GM12878 (cell line): ENCODE measurements around the gene SNRPE. TPM values are rescaled to one million over a fixed set of nuclear protein-coding genes. Genes with fewer than 3 reads are reported as not detected.

Source experiments
- ATAC-seq: fragments of 200-7000 bp; cut with Tn5 transposase; 3 replicates; pipeline ENCODE4 v1.9.1; 2020; ENCODE audit warnings: mild to moderate bottlenecking, moderate library complexity
- BruUV-seq: library from RNA; stranded (reverse); fragments of 400-500 nt; replicated peaks from 2 replicates; lab custom pipeline; 2021; lab: Mats Ljungman, UMichigan
- CTCF ChIA-PET: fragments of 300-600 bp; sonication (Branson Sonifier 250); formaldehyde crosslinking; extraction: SDS; loops from one replicate; lab custom pipeline; 2021; ENCODE audit warnings: inconsistent platforms; lab: Yijun Ruan, JAX
- POLR2A ChIA-PET: fragments of 350-600 bp; formaldehyde crosslinking; extraction: SDS; loops from one replicate; lab custom pipeline; 2021; ENCODE audit warnings: inconsistent platforms; lab: Charles Lee
- RAD21 ChIA-PET: fragments of 300-600 bp; sonication (Branson Sonifier 250); formaldehyde crosslinking; loops from one replicate; lab custom pipeline; 2023; ENCODE audit warnings: antibody characterized with exemption; ENCODE audit not compliant: unreplicated experiment; lab: Charles Lee
- SMC1A ChIA-PET: fragments of 300-600 bp; sonication (Branson Sonifier 250); formaldehyde crosslinking; loops from one replicate; lab custom pipeline; 2023; ENCODE audit not compliant: unreplicated experiment, uncharacterized antibody; lab: Charles Lee
- DNase-seq: peaks from one replicate; pipeline ENCODE4 v3.0.0-alpha.2; 2011; ENCODE audit warnings: low read depth, low spot score
- FAIRE-seq: peaks from 3 replicates; lab custom pipeline; 2011; peaks lifted over from hg19 to GRCh38; lab: Jason Lieb, UNC
- H2AFZ ChIP-seq: 2 replicates; pipeline ENCODE4 v1.6.0; 2011; ENCODE audit warnings: low read depth, low read length, control low read depth; ENCODE audit not compliant: control insufficient read depth
- H3K27ac ChIP-seq: 2 replicates; pipeline ENCODE4 v1.5.1; 2011; ENCODE audit warnings: control low read depth; ENCODE audit not compliant: control insufficient read depth, insufficient read depth
- H3K27me3 ChIP-seq, 2 experiments: replicated peaks in 1 of 2; 2 replicates each; pipeline versions ENCODE4 v1.6.0 to v1.6.1; 2011; ENCODE audit warnings: low read length in 1 of 2; ENCODE audit not compliant: control insufficient read depth in 2 of 2, insufficient read depth in 2 of 2
- H3K36me3 ChIP-seq, 2 experiments: 2 replicates each; pipeline ENCODE4 v1.5.1; 2011; ENCODE audit warnings: low read length in 1 of 2; ENCODE audit not compliant: control insufficient read depth in 2 of 2, insufficient read depth in 2 of 2
- H3K4me1 ChIP-seq: 2 replicates; pipeline ENCODE4 v1.6.1; 2011; ENCODE audit warnings: mild to moderate bottlenecking, low read length, moderate library complexity, mixed read lengths; ENCODE audit not compliant: control insufficient read depth, insufficient read depth
- H3K4me2 ChIP-seq: 2 replicates; pipeline ENCODE4 v1.6.0; 2011; ENCODE audit warnings: control low read depth; ENCODE audit not compliant: control insufficient read depth, insufficient read depth
- H3K4me3 ChIP-seq: fragments of 200-600 bp; sonication (generic); 2 replicates; pipeline ENCODE4 v1.5.1; 2016
- H3K79me2 ChIP-seq: 2 replicates; pipeline ENCODE4 v1.6.0; 2011; ENCODE audit warnings: low read length; ENCODE audit not compliant: control insufficient read depth, insufficient read depth
- H3K9ac ChIP-seq: 2 replicates; pipeline ENCODE4 v1.8.0; 2011; ENCODE audit warnings: low read length, control low read depth, mixed read lengths; ENCODE audit not compliant: control insufficient read depth, insufficient read depth
- H3K9me3 ChIP-seq: replicated peaks from 3 replicates; pipeline ENCODE4 v1.5.1; 2011; ENCODE audit warnings: mild to moderate bottlenecking, low read length; ENCODE audit not compliant: control insufficient read depth, insufficient read depth
- H4K20me1 ChIP-seq: 2 replicates; pipeline ENCODE4 v1.6.0; 2011; ENCODE audit not compliant: control insufficient read depth, insufficient read depth
- FOS ChIP-seq: IDR thresholded peaks from 3 replicates; pipeline ENCODE4 v1.6.1; 2011; ENCODE audit warnings: borderline replicate concordance; ENCODE audit not compliant: insufficient read length; ENCODE audit errors: extremely low read depth
- IKZF2 ChIP-seq, 2 experiments: fragments of 450-650 bp; IDR thresholded peaks; 2 replicates each; pipeline ENCODE4 v1.6.1; 2017; ENCODE audit warnings: mild to moderate bottlenecking in 2 of 2, moderate library complexity in 2 of 2
- KAT2A ChIP-seq: conservative IDR thresholded peaks from 2 replicates; pipeline ENCODE4 v1.6.1; 2011; ENCODE audit warnings: low read depth, low read length; ENCODE audit not compliant: control insufficient read depth
- MTA2 ChIP-seq: fragments of 450-650 bp; IDR thresholded peaks from 2 replicates; pipeline ENCODE4 v1.6.1; 2016; ENCODE audit warnings: low read depth, mild to moderate bottlenecking, moderate library complexity
- RFX5 ChIP-seq: IDR thresholded peaks from 2 replicates; pipeline ENCODE4 v1.6.1; 2011; ENCODE audit warnings: low read depth, low read length, improper control_type of control experiment
- TCF3 ChIP-seq: IDR thresholded peaks from 2 replicates; pipeline ENCODE4 v1.6.1; 2012; ENCODE audit warnings: low read depth, mild to moderate bottlenecking, low read length, borderline replicate concordance; ENCODE audit not compliant: insufficient read depth
- WGBS: methylation state at CpG from one replicate; pipeline ENCODE4 v1.1.6; 2016; ENCODE audit warnings: low lambda C conversion rate; ENCODE audit not compliant: insufficient replicate concordance, insufficient coverage; ENCODE audit errors: missing lambda C conversion rate; 5-methylcytosine and 5-hydroxymethylcytosine counted together
- in situ Hi-C: fragments of 300-500 bp; cut with MboI; formaldehyde crosslinking; loops from 9 replicates; pipeline ENCODE4 v1.14.3; 2018; ENCODE audit warnings: mixed read lengths
- intact Hi-C: fragments of 100-400 bp; cut with micrococcal nuclease; formaldehyde crosslinking; loops from one replicate; pipeline ENCODE4 v1.14.2; 2022; ENCODE audit not compliant: unreplicated experiment
- polyA plus RNA-seq, 11 experiments: library from polyadenylated mRNA; depleted of rRNA in 4 of 11; unstranded in 6 of 11; stranded (reverse) in 5 of 11; fragments of >200 nt; fragmentation: Nextera tagmentation in 4 of 11; fragmentation: Illumina TruSeq in 1 of 11; extraction: Ambion mirVana in 4 of 11; extraction: Trizol in 1 of 11; gene quantifications; 1 replicate in 1 of 11; 2 replicates in 10 of 11; pipeline versions ENCODE4 v1.2.1 to v1.2.3, GENCODE V29; 2011 to 2016; ENCODE audit warnings: inconsistent platforms in 2 of 11, missing spikeins in 2 of 11, low read depth in 1 of 11
- total RNA-seq, 4 experiments: library from RNA; depleted of rRNA in 3 of 4; stranded (reverse); fragments of >200 nt in 3 of 4; fragmentation: Illumina TruSeq in 1 of 4; extraction: Trizol in 1 of 4; gene quantifications; 2 replicates each; pipeline versions ENCODE4 v1.2.1 to v1.2.3, GENCODE V29; 2013 to 2021
- TF ChIP-seq, protein P1 (sequence below): fragments of 450-650 bp; IDR thresholded peaks from 2 replicates; pipeline ENCODE4 v1.6.1; 2017; ENCODE audit warnings: antibody characterized with exemption, mild to moderate bottlenecking, moderate library complexity
- TF ChIP-seq, protein P2 (sequence below): fragments of 450-650 bp; IDR thresholded peaks from 2 replicates; pipeline ENCODE4 v1.6.1; 2017; ENCODE audit warnings: mild to moderate bottlenecking, moderate library complexity

SNRPE gene
- total and polyA plus RNA-seq, 10 of the 15 experiments (the other 5 are each of a cell fraction or from before 2014, with no cell fraction given), result 109 to 1,384 (median 316) TPM

- ChIA-PET RAD21 (no interaction called here), SMC1A (interaction anchor here (1.0 kb wide), 1 partner anchor 21 kb away, joined by 3 read pairs; no protein-coding TSS in a partner anchor), CTCF (interaction anchor here (0.7 to 1.1 kb wide), 3 partner anchors 8 to 104 kb away, joined by 3 to 4 read pairs (median 3); no protein-coding TSS in a partner anchor), POLR2A (interaction anchor here (0.5 kb wide), 1 partner anchor 186 kb away, joined by 3 read pairs; no protein-coding TSS in a partner anchor)
- in situ Hi-C loops, result no loop called here
- no peaks in the 10 kb centered on the region for H3K79me2 ChIP-seq
- H3K36me3 ChIP-seq, result peaks cover 0 to 4% of the 10 kb centered on the region in 2 experiments; a peak in 1 of 4 replicates
- WGBS, result 99% methylated on average over 5 of the region's 5 CpGs
- no peak for ATAC-seq
- H3K27ac ChIP-seq, result no peak overlapping the region
- H4K20me1 ChIP-seq, result no peaks in the 10 kb centered on the region
- H3K4me3 ChIP-seq, result no peak overlapping the region
- H3K27me3 ChIP-seq, result no peaks in the 10 kb centered on the region
- no peak for FAIRE-seq
- BruUV-seq, result no TSS peak
- intact Hi-C loops, result no loop called here
- no peak for DNase-seq
- no peak overlapping the region for H3K4me2 ChIP-seq
- H3K4me1 ChIP-seq, result no peaks in the 10 kb centered on the region
- no peak overlapping the region for H3K9ac ChIP-seq
- no peaks in the 10 kb centered on the region for H3K9me3 ChIP-seq
- H2AFZ ChIP-seq, result no peak overlapping the region
- TF ChIP-seq FOS, result no peak
- TF ChIP-seq TCF3, result no peak
- no peak for TF ChIP-seq RFX5
- TF ChIP-seq, protein P1, sequence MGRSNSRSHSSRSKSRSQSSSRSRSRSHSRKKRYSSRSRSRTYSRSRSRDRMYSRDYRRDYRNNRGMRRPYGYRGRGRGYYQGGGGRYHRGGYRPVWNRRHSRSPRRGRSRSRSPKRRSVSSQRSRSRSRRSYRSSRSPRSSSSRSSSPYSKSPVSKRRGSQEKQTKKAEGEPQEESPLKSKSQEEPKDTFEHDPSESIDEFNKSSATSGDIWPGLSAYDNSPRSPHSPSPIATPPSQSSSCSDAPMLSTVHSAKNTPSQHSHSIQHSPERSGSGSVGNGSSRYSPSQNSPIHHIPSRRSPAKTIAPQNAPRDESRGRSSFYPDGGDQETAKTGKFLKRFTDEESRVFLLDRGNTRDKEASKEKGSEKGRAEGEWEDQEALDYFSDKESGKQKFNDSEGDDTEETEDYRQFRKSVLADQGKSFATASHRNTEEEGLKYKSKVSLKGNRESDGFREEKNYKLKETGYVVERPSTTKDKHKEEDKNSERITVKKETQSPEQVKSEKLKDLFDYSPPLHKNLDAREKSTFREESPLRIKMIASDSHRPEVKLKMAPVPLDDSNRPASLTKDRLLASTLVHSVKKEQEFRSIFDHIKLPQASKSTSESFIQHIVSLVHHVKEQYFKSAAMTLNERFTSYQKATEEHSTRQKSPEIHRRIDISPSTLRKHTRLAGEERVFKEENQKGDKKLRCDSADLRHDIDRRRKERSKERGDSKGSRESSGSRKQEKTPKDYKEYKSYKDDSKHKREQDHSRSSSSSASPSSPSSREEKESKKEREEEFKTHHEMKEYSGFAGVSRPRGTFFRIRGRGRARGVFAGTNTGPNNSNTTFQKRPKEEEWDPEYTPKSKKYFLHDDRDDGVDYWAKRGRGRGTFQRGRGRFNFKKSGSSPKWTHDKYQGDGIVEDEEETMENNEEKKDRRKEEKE, result no peak
- no peak for TF ChIP-seq IKZF2 (IDR thresholded peaks at IDR 0.05)
- TF ChIP-seq, protein P2, sequence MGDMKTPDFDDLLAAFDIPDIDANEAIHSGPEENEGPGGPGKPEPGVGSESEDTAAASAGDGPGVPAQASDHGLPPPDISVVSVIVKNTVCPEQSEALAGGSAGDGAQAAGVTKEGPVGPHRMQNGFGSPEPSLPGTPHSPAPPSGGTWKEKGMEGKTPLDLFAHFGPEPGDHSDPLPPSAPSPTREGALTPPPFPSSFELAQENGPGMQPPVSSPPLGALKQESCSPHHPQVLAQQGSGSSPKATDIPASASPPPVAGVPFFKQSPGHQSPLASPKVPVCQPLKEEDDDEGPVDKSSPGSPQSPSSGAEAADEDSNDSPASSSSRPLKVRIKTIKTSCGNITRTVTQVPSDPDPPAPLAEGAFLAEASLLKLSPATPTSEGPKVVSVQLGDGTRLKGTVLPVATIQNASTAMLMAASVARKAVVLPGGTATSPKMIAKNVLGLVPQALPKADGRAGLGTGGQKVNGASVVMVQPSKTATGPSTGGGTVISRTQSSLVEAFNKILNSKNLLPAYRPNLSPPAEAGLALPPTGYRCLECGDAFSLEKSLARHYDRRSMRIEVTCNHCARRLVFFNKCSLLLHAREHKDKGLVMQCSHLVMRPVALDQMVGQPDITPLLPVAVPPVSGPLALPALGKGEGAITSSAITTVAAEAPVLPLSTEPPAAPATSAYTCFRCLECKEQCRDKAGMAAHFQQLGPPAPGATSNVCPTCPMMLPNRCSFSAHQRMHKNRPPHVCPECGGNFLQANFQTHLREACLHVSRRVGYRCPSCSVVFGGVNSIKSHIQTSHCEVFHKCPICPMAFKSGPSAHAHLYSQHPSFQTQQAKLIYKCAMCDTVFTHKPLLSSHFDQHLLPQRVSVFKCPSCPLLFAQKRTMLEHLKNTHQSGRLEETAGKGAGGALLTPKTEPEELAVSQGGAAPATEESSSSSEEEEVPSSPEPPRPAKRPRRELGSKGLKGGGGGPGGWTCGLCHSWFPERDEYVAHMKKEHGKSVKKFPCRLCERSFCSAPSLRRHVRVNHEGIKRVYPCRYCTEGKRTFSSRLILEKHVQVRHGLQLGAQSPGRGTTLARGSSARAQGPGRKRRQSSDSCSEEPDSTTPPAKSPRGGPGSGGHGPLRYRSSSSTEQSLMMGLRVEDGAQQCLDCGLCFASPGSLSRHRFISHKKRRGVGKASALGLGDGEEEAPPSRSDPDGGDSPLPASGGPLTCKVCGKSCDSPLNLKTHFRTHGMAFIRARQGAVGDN, result no peak
- no peak for TF ChIP-seq KAT2A
- no peak for TF ChIP-seq MTA2
These were observed 19.2 kb downstream of the SNRPE start for GRCh38 chr1:203880606-203881005.
